Retinal pigment epithelial cell (primary cell): ENCODE data around the gene LAMB1.

Experiments used
- DNase-seq: peaks from one replicate; pipeline ENCODE4 v3.0.0-alpha.2; 2010; ENCODE audit warnings: low read depth
- H3K4me3 ChIP-seq: 2 replicates; pipeline ENCODE4 v1.5.1; 2011; ENCODE audit warnings: mild to moderate bottlenecking, low read length, control low read depth, moderate library complexity
- CTCF ChIP-seq: conservative IDR thresholded peaks from 2 replicates; pipeline ENCODE4 v1.5.1; 2011; ENCODE audit warnings: low read depth, low read length, control low read depth, inconsistent platforms

LAMB1 gene

GRCh38 chr7:107917763-107918651 is 85.0 kb downstream of the LAMB1 start:
- H3K4me3 ChIP-seq = no peak overlapping the region
- no peak for DNase-seq
- no peak for TF ChIP-seq CTCF

DNA sequence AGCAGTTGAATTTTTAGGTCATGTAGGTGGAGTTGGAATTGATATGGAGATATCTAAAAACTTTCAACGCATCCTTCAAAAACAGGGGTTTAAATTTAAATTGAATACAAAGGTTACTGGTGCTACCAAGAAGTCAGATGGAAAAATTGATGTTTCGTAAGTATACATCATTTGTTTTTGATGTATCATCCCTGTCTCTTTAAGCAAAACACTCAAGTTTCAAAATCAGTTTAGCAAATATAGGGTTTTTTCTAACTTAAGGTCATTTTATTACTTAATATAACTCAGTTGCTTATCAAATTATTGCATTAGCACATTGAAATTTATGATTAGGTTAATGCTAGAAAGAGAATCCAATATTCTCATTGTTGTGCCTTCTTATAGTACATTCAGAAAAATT is 87.4 kb downstream of the LAMB1 start:
- no peak overlapping the region for H3K4me3 ChIP-seq
- DNase-seq = no peak
- no peak for TF ChIP-seq CTCF

GRCh38 chr7:107914831-107915230 is 88.1 kb downstream of the LAMB1 start:
- no peak overlapping the region for H3K4me3 ChIP-seq
- no peak for DNase-seq
- TF ChIP-seq CTCF = no peak

- no peak overlapping the region for H3K4me3 ChIP-seq
- no peak for TF ChIP-seq CTCF
- no peak for DNase-seq
These were observed 89.1 kb downstream of the LAMB1 start for GRCh38 chr7:107913851-107914250.

GRCh38 chr7:107911981-107912380 is 91.0 kb downstream of the LAMB1 start:
- DNase-seq = no peak
- H3K4me3 ChIP-seq = no peak overlapping the region
- TF ChIP-seq CTCF = no peak

GRCh38 chr7:107909445-107909844 is 93.5 kb downstream of the LAMB1 start:
- DNase-seq = no peak
- TF ChIP-seq CTCF = no peak
- no peak overlapping the region for H3K4me3 ChIP-seq

- TF ChIP-seq CTCF = no peak
- no peak for DNase-seq
- H3K4me3 ChIP-seq = no peak overlapping the region
These were observed 95.2 kb downstream of the LAMB1 start for GRCh38 chr7:107907790-107908189.
